HG03280 (cell line): ENCODE measurements around the gene ZNF304.
"Not testable (repeated sequence)": the region's sequence is repeated elsewhere in the genome, so short reads cannot be mapped to it uniquely, and the experiment has no call there.

ENCODE experiments used
- ATAC-seq: cut with Tn5 transposase; IDR thresholded peaks from one replicate; pipeline ENCODE4 v1.9.1; 2021; ENCODE audit warnings: mild to moderate bottlenecking, moderate library complexity; ENCODE audit not compliant: unreplicated experiment

ZNF304 gene

GRCh38 chr19:57359300-57359699 lies 8.2 kb downstream of the ZNF304 start:
- no peak for ATAC-seq

DNA sequence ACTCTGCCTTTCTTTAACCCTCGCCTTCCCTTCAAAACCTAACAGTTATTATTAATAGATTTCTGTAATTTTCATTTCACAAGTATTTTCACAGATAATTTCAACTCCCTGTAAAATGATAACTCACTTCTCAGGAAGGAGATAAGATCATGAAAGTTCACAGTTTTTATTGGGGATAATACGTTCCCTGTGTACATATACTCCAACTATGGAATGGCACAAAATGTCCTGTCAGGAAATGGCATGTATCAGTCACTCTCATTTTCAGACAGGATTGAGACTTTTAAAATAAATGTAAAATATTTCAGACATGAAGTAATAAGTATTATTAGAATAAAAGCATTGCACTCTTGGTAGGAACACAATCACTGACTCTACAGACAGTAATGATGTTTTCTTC lies 11.3 kb downstream of the ZNF304 start:
- no peak for ATAC-seq

GRCh38 chr19:57362997-57363687 lies 12.1 kb downstream of the ZNF304 start, which contains the start of the genes TRAPPC2B and ZNF547:
Gene TRAPPC2B, plus strand, starts transcription at chr19:57363551. Its CDS starts 1,283 bp downstream, at chr19:57364834.
Gene ZNF547, plus strand, starts transcription at chr19:57363551. Its CDS starts 5,005 bp downstream, at chr19:57368556.
- peak; percentile 92 for ATAC-seq

DNA sequence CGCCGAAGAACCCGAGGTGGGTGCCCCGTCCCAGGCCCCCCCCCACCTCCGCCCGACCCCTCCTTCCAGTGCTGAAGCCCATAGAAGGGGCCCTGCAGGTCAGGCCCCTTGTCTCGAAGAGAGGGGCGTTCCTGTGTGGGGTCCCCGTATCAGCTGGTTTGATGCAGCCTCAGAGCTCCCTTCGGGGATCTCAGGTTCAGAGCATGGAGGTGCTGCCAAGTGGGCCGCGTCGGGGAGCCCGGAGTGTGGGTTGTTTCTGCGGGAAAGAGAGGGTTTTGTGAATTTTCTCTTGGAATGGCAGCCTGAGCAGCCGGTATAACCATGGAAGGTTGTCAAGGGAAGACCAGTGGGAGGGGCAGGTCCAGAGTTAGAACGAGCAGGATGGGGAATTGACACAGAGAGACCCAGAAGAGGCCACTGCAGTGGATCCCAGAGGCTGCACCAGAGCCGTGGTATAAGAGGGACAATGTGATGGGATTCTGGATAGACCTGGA lies 12.7 kb downstream of the ZNF304 start:
- ATAC-seq, result no peak

DNA sequence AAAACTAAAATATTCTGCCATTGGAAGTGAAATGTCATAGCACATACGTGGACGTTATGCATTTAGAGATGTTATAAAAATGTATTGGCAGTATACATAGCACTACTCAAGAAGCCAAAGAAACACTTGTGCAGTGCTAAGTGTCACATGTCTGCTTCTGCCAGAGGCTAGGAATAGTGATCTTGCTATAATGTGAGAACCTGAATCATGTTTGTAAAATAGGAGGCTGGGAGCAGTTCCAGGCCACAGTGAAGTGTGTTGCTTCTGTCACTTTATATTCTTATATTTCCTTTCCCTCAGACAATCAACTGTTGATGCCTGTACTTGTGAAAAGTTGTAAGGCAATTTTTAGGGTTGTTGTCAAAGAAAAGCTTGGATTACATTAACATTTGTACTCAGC lies 15.7 kb downstream of the ZNF304 start:
- ATAC-seq, result no peak

DNA sequence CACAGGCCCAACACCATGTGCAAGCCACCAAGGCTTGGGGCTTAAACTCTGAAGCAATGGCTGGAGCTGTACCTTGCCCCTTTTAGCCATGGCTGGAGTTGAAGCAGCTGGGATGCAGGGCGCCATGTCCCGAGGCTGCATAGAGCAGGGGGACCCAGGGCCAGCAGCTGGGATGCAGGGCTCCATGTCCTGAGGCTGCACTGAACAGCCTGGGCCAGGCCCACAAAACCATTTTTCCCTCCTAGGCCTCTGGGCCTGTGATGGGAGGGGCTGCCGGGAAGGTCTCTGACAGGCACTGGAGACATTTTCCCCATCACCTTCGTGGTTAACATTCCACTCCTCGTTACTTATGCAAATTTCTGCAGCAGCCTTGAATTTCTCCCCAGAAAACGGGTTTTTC lies 23.1 kb downstream of the ZNF304 start:
- ATAC-seq, result no peak

GRCh38 chr19:57374647-57375046 lies 23.6 kb downstream of the ZNF304 start:
- not testable (repeated sequence) for ATAC-seq

DNA sequence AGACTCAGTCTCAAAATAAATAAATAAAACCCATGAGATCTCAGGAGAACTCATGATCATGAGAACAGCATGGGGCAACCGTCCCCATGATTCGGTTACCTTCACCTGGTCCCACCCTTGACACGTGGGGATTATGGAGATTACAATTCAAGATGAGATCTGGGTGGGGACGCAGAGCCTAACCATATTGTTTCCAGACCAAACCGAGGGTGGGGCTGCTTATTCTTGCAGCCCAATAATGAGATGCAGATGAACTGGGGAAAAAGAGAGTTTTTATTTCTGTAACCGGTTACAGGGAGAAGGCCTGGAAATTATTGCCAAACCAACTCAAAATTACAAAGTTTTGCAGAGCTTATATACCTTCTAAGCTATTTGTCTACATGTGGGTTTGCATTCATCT lies 25.1 kb downstream of the ZNF304 start:
- no peak for ATAC-seq

GRCh38 chr19:57377498-57378146 lies 26.6 kb downstream of the ZNF304 start:
- no peak for ATAC-seq

DNA sequence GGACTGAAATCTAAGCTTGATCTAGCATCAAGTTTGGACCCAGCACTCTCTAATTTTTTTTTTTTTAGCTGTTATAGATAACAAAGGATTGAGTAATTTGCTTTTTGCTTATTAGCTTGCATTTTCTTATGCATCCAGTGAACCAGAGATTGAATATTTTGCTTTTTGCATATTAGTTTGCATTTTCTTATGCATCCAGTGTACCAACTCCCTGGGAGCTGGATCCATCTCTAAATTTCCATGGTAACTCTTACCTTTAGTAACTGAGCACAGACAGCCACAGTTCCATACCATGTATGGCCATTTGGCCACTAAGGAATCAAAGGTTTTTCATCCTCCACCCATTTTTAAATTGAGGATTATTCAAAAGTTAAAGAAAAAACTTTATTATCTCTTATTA lies 29.9 kb downstream of the ZNF304 start:
- ATAC-seq, result no peak

DNA sequence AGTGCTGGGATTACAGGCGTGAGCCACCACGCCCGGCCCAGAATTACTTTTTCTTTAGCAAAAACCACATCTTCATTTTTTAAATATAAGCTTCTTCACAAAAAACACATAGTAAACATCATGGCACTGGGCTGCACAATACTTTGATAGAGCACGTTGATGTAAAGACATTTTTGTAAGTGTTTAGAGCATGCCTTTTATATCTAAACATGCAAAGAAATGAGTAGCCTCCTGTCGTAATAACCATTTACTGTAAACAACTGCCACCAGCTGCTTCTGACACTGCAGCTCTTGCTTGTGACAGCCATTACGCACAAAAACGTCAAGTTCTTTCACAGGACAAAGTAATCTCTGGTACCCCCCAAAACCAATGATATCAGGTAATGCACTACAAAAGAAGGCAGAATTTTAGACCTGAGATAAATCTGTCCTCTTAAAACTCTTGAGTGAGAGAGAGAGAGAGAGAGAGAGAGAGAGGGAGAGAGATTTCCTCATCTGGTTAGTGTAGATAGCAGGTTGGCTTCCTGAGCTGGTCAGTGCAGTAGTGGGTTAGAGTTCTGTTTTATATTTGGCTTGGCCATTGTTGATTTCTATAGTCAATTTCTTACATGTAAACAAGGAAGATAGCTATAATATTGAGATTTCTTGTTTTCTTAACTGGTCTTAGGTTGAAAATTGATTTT lies 31.9 kb downstream of the ZNF304 start:
- no peak for ATAC-seq

- no peak for ATAC-seq
These were observed 38.2 kb downstream of the ZNF304 start for GRCh38 chr19:57389194-57389729.

DNA sequence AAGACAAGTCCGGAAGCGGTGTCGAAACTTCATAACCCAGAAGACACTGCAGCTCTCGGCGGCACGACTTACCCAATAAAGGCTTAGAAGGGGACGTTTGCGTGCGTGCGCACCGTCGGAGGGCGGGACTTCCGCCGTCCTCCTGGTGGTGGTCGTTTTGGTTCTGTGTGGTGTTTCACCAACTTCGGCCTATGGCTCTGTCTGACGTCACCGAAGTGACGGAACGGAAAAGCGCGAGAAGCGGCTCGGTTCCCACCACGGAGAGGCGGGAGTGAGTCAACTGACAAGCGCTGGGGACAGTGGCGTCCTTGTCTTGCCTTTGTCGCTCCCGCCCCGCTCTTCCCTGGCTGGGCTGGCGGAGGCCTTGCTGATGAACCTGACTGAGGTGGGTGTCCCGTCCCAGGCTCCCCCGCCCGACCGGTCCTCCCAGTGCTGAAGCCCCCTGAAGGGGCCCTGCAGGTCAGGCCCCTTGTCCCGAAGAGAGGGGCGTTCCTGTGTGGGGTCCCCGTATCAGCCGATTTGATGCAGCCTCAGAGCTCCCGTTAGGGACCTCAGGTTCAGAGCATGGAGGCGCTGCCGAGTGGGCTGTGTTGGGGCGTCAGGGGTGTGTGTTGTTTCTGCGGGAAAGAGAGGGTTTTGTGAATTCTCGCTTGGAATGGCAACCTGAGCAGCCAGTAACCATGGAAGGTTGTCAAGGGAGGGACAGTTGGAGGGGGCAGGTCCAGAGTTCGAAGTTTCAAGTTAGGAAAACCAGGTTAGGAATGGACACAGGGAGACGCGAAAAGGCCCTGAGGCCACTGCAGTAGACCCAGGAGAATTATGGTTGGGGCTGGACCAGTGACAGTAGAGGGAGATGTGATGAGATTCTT lies 38.9 kb downstream of the ZNF304 start, which contains the start of gene ZNF548:
ZNF548 (plus strand) TSS at position 125 of the 869 bp plus-strand sequence; CDS start at position 371, 246 bp downstream.
- peak; percentile 97 for ATAC-seq

- no peak for ATAC-seq
These were observed 44.6 kb downstream of the ZNF304 start for GRCh38 chr19:57395710-57396109.

DNA sequence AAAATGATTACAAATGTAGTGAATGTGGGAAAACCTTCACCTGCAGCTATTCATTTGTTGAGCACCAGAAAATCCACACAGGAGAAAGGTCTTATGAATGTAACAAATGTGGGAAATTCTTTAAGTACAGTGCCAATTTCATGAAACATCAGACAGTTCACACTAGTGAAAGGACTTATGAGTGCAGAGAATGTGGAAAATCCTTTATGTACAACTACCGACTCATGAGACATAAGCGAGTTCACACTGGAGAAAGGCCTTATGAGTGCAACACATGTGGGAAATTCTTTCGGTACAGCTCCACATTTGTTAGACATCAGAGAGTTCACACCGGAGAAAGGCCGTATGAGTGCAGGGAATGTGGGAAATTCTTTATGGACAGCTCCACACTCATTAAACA lies 47.8 kb downstream of the ZNF304 start:
- no peak for ATAC-seq

DNA sequence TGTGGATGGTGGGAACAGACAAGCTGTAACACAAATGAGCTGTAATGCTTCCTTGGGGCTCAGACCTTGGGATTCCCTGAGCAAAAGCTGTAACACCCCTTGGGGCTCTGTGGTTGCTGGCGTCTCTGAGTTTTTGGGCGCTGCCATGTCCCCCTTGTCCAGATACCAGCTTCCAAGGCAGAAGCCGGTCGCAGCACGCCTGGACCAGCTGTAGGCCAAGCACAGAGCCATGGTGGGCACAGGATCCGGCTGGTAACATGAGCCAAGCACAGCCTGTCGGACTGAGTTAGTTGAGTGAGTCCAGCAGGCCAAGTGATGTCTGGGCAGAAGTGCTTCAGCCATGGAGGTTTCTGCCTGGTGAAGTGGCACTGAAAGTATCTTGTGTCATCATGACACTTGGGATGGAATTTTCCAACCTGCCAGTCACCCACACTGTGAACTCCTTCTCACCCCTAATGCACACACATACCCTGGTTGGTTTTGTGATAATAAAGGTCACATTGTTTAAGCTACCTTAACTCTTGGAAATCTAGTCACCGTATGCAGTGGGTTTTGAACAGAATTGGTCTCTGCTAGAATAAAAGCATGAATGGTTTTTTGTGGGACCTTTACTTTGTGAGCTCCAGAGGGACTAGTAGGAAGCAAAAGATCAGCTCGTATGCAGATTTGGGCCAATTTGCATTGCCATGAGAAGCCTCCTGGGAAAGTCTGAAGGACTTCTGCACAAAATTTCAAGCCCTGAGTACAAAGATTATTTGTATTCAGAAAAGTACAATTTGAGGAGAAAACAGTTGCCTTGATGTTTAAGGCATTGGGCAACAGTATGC lies 52.9 kb downstream of the ZNF304 start:
- no peak for ATAC-seq

DNA sequence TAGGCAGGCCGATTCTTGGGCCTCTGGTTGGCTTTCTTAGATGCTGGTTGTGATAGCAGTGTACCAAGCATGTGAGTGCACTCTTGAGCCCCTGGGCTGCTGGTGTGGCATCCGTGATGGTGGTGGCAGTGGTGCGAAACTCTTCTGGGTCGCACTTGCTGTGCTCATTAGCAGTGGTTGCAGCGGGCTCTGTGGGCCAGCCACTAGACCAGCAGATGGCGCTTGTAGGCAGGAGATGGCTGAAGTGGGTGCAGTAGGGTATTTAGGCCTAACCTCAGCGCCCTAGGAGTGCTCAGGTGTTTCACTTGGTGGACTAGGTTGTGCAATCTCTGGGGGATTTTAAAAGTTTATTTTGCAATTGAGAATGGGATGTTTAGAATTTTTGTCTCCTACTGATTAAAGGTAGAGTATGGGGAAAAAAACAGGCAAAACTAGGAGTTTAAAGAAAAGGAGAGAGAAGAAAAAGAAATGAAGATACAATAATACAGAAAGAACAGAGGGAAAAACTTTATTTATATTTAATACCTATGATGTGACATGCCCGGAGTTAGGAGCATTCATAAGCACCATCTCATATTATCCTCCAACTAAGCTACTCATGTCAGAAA lies 55.5 kb downstream of the ZNF304 start:
- no peak for ATAC-seq
